ENCODE measurements around the gene UCN2.

GRCh38 chr3:48576647-48577046 is 13.1 kb upstream of the UCN2 start:
- TF ChIP-seq POLR2A (IDR thresholded peaks at IDR 0.05), result no peak
- no peak for TF ChIP-seq CTCF (IDR thresholded peaks at IDR 0.05)
